ENCODE results near the gene FKRP. TPM values are rescaled to one million over a fixed set of nuclear protein-coding genes. Genes with fewer than 3 reads are reported as not detected.
A peak's percentile ranks its signal among the peaks of the same experiment; 100 is the strongest.
"Not testable (repeated sequence)": the region's sequence is repeated elsewhere in the genome, so short reads cannot be mapped to it uniquely, and the experiment has no call there.

The FKRP gene
- total RNA-seq, 1 experiment from 2014 or later: 18.0 TPM

DNA sequence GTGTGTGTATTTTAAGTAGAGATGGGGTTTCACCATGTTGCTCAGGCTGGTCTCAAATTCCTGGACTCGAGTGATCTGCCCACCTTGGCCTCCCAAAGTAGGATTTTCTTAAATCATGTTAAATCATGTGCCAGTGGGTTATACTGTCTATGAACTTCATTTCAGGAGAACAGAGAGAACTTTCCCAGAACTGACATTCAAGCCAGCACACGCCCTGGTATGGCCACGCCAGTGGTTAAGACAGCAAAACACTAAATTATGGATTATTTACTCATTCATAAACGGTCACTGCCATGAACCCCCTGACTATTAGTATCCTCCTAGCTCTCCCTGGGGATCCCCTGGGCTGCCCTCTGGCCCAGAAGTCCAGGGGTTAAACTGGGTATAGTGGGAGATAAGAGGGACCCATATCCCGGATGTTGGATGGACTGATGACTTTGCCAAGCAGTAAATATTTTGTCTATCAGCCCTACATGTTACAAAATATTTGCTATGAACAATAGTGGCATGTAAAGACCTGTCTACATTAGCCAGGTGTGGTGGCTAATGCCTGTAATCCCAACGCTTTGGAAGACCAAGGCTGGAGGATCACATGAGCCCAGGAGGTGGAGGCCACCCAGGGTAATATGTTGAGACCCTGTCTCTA, 16.5 kb downstream of the FKRP start:
- no peaks in the 10 kb centered on the region for H3K27me3 ChIP-seq
- no peak overlapping the region for H3K4me3 ChIP-seq
- DNase-seq: no peak
- peaks cover 7% of the 10 kb centered on the region for H3K36me3 ChIP-seq
- H3K9me3 ChIP-seq: no peaks in the 10 kb centered on the region

DNA sequence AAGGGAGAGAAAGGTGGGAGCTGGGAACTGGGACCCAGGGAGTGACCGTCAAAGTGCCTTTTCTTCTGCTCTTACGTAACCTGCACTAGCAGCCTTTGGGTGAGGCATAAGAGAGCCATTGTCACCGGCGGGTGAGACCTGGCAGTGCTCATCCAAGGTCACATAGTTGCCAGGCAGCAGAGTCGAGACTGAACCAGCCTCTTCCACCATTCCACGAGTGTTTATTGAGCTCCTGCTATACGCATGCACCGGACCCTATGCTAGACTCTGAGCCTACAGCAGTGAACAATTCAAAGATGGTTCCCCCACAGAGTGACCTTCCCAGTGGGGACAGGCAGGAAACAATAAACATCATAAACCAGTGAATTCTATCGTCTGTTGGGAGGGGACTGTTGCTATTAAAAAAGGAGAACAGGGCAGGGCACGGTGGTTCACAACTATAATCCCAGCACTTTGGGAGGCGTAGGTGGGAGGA, 19.0 kb downstream of the FKRP start:
- Histone ChIP-seq H3K4me3 (no peak overlapping the region), H3K9me3 (no peaks in the 10 kb centered on the region), H3K36me3 (no peaks in the 10 kb centered on the region), H3K27me3 (no peaks in the 10 kb centered on the region)
- no peak for DNase-seq

DNA sequence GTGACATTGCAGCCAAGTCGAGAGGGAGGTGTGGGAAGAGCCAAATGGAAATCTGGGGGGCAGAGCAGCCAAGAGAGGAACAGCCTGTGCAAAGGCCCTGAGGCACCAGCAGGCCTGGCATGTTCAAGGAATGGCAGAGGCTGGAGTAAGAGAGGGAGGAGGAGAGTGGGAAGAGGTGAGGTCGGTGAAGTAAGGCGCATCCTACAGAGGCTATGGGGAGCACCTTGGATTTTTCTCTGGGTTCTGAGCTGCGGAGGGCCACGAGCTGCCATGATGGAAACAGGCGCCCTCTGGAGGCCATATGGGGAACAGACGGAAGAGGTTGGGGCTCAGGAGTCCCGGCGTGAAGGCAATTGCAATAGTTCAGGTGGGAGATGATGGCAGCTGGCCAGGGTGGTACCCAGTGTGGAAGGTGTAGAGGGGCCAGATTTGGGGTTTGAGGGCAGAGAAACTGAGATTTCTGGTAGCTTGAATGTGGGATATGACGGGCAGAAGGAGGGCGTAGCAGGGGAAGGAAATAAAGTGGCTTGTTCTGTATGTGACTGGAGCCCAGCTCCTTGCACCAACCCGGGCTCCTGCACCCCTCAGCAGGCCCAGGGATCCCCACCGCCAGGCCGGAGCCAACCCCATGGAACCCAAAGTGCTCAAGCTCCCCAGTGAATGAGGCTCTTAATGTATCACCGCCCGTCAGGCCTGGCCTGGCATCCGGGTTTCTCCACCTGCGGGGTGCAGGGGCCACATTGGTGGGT, 20.9 kb downstream of the FKRP start:
- peak; percentile 31 for DNase-seq

DNA sequence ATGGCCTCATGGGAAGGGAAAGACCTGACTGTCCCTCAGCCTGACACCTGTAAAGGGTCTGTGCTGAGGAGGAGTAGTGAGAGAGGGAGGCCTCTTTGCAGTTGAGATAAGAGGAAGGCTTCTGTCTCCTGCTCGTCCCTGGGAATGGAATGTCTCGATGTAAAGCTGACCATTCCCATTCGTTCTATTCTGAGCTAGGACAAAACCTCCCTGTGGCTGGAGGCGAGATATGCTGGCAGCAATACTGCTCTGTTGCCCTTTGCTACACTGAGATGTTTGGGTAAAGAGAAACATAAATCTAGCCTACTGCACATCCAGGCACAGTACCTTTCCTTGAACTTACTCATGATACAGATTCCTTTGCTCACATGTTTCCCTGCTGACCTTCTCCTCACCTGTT, 22.9 kb downstream of the FKRP start:
- not testable (repeated sequence) for H3K4me3 ChIP-seq, H3K36me3 ChIP-seq, H3K27me3 ChIP-seq, DNase-seq, H3K9me3 ChIP-seq

More for the DNA sequence above, 20.9 kb downstream of the FKRP start:
- no peaks in the 10 kb centered on the region for H3K9me3 ChIP-seq
- no peak overlapping the region for H3K4me3 ChIP-seq
- no peaks in the 10 kb centered on the region for H3K27me3 ChIP-seq
- no peaks in the 10 kb centered on the region for H3K36me3 ChIP-seq

DNA sequence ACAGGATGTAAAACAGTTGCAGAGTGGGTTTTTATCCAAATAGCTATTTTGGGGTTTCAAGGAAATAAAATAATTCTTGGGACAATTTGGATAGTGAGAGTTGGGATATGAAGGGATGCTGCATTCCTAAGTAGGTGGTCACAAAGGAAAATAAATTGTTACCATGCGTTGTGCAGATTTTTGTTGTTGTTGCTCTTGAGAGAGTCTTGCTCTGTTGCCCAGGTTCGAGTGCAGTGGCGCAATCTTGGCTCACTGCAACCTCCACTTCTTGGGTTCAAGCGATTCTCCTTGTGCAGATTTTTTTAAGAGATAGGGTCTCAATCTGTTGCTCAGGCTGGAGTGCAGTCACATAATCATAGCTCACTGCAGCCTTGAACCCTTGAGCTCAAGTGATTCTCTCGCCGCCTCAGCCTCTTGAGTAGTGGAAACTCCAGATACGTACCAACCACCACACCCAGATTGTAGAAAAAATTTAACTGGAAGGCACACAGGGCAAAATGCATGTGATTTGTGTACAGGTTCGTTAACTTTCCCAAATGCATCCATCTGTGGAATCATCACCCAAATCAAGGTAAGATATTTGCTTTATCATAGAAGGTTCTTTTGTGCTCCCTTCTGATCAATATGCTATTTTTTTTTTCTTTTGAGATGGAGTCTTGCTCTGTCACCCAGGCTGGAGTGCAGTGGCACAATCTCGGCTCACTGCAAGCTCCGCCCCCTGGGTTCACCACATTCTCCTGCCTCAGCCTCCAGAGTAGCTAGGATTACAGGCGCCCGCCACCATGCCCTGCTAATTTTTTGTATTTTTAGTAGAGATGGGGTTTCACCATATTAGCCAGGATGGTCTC, 26.5 kb downstream of the FKRP start:
- H3K27me3 ChIP-seq: no peaks in the 10 kb centered on the region
- H3K9me3 ChIP-seq: no peaks in the 10 kb centered on the region
- H3K36me3 ChIP-seq: peaks cover 30% of the 10 kb centered on the region
- no peak for DNase-seq
- no peak overlapping the region for H3K4me3 ChIP-seq

DNA sequence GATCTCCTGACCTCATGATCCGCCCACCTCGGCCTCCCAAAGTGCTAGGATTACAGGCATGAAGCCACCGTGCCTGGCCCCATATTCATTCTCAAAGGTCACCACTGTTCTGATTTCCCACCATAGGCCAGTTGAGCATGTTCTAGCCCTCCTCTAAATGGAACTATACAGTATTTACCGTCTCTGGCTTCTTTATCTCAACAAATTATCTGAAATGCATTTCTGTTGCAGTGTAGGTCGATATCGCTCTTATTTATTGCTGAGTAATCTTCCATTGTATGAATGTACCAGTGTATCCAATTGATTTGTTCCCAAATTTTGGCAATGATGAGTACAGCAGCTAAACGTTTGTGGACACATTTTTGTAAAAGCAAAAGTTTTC, 27.2 kb downstream of the FKRP start:
- H3K4me3 ChIP-seq: no peak overlapping the region
- DNase-seq: no peak
- no peaks in the 10 kb centered on the region for H3K9me3 ChIP-seq
- H3K36me3 ChIP-seq: peaks cover 34% of the 10 kb centered on the region
- no peaks in the 10 kb centered on the region for H3K27me3 ChIP-seq

DNA sequence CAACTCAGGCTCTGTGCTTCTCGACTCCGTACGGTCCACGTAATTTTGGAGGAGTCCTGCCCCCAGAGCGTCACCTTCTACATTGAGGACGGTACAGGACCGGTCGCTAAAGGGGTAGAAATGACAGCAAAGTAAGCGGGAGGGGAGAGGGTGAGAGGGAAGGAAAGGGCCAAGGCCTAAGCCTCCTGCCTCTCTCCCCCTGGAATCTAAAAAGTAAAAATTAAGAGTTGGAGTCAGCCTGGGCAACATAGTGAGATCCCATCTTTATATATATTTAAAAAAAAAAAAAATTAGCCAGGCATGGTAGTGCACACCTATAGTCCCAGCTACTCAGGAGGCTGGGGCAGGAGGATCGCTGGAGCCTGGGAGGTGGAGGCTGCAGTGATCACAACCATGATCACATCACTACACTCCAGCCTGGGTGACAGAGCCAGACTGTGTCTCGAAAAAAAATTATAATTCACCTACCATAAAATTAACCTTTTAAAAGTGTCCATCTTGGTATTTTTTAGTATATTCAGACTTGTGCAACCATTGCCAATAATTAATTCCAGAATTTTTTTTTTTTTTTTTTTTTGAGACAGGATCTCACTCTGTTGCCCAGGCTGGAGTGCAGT, 29.9 kb downstream of the FKRP start:
- Histone ChIP-seq H3K9me3 (no peaks in the 10 kb centered on the region), H3K27me3 (no peaks in the 10 kb centered on the region), H3K36me3 (peaks cover 62% of the 10 kb centered on the region), H3K4me3 (no peak overlapping the region)
- DNase-seq: no peak

DNA sequence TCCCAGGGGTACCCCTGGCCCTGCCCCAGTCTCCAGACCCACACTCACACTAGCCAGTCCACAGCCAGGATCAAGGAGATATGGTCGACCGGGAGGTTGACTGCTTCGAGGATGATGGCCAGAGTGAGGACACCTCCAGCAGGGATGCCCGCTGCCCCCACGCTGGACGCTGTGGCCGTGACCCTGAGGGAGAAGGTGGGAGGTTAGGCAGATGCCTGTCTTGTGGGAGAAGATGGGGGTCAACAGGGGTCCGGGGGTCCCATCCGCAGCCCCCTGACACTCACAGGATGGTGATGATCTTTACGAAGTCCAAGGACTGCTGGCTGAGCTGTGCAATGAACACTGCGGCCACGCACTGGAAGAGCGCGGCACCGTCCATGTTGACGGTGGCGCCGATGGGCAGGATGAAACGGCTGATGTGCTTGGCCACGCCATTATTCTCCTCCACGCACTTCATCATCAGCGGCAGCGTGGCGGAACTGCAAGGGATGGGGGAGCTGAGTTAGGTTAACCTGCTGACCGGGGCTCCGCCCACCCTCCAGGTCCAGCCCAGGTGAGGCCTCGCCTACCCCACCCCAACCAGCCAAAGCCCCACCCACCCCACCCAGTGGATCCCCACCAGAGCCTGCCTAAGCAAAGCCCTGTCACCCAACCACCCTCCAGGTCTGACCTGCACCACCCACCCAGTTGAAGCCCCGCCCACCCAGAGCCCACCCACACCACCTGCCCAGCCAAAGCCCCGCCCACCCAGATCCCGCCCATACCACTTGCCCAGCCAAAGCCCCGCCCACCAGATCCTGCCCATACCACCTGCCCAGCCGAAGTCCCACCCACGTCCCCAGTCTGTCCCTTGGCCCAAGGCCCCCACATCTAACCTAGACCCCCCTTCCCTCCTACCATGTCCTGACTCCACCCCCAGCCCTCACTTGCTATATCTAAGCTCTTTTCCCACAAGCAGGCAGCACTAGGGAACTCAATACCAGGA, 31.4 kb downstream of the FKRP start:
- Histone ChIP-seq H3K4me3 (no peak overlapping the region), H3K27me3 (no peaks in the 10 kb centered on the region), H3K9me3 (no peaks in the 10 kb centered on the region), H3K36me3 (peaks cover 75% of the 10 kb centered on the region)
- DNase-seq: no peak

DNA sequence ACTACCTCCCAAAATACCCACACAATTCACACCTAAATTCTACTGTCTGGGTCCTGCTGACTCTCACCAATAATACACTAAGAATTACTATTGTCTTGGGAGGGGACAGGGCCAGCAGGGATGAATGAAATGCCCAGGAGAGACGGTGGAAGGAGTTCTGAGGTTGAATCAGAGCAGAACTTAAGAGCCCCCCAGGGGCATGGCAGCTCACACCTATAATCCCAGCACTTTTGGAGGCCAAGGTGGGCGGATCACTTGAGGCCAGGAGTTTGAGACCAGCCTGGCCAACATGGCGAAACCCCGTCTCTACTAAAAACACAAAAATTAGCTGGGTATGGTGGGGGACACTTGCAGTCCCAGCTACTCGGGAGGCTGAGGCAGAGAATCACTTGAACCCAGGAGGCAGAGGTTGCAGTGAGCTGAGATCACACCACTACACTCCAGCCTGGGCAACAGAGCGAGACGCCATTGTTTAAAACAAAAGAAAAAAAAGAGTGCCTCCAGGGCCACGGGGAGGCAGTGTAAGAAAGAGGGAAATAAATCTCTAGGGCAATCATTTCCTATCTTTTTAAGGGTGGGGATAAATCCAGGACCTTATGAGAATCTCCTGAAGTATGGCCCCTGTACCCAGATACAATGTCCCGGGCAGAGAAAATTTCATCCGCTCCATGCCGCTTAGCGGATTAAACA, 32.2 kb downstream of the FKRP start:
- H3K4me3 ChIP-seq, H3K9me3 ChIP-seq, H3K27me3 ChIP-seq, DNase-seq: not testable (repeated sequence)
- peaks cover 84% of the 10 kb centered on the region for H3K36me3 ChIP-seq

DNA sequence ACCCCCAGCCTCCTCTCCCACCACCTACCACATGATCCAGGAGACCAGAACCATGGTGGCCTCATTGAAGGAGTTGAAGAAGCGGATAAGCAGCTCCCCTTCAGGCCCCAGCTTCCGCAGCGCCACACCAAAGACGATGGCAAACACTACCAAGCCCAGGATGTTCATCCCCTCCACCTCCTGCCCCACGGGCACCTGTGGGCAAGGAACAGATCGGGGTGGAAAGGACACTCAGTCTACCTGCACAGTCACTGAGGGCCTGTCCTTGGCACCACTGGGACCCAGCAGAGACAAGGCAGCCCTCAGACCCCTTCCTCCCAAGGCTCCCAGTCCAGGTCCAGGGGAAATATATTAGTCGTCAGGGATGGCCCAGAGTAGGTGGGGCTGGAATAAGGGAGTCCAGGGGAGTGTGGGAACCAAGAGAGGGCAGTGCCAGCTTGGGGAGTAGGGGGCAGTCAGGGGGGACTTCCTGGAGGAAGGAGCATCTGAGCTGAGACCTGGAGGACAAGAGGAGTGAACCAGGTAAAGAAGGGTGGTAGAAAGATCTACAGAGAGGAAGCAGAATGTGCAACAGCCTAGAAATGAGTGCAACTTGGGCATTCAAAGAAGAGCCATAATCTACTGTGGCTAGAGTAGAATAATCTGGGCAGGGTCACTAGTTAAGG, 36.6 kb downstream of the FKRP start:
- DNase-seq: no peak
- no peak overlapping the region for H3K4me3 ChIP-seq
- H3K27me3 ChIP-seq: no peaks in the 10 kb centered on the region
- H3K9me3 ChIP-seq: no peaks in the 10 kb centered on the region
- H3K36me3 ChIP-seq: peaks cover 93% of the 10 kb centered on the region

DNA sequence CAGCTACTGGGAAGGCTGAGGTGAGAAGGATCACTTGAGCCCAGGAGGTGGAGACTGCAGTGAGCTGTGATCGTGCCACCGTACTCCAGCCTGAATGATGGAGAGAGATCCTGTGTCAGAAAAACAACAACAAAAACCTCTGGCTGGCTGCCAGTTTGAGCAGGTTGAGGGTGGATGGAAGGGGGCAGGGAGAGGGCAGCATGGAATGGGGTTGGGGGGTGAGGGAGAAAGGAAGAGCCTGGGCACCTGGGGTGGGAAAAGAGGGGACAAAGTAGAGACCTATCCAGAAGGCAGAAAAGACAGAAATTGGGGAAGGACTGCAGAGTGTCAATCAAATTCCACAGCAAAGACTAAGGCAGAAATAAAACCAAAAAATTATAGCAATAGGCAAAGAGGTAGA, 37.8 kb downstream of the FKRP start:
- no peaks in the 10 kb centered on the region for H3K9me3 ChIP-seq
- H3K27me3 ChIP-seq: no peaks in the 10 kb centered on the region
- peaks cover 85% of the 10 kb centered on the region for H3K36me3 ChIP-seq
- peak overlapping the region; percentile 79 for H3K4me3 ChIP-seq
- DNase-seq: no peak

DNA sequence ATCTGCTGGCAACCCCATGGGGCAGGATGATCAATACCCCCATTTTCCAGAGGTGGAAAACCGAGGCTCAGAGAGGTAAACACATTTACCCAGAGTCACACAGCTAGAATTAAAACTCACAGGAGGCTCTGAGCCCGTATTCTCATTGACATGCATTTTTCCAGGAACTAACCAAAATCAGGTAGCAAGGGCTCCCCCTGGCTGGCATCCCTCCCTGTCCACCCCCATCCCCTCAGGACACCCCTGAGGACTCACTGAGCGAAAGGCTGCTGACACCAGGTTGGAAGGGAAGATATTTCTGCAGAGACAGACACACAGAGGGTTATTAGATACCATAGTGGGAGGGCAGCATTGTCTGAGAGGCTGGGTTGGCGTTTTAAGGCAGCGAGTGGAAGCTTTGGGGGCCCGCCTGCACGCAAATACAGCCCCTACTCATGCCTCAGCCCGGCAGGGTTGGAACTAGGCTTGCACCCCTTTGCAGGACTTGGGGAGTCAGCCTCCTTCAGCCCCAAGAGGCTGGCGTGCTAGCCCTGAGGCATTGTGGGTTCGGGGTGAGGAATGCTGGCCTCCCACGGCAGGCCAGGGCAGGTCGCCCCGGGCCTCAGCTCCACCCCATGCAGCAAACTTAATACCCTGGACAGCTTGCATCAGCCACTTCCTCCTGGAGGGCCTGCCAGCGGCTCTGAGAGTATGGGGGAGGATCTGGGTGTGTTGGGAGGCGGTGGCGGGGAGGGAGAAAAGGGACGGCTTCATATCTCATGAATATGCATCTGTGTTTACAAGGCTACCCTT, 38.6 kb downstream of the FKRP start:
- peaks cover 77% of the 10 kb centered on the region for H3K36me3 ChIP-seq

DNA sequence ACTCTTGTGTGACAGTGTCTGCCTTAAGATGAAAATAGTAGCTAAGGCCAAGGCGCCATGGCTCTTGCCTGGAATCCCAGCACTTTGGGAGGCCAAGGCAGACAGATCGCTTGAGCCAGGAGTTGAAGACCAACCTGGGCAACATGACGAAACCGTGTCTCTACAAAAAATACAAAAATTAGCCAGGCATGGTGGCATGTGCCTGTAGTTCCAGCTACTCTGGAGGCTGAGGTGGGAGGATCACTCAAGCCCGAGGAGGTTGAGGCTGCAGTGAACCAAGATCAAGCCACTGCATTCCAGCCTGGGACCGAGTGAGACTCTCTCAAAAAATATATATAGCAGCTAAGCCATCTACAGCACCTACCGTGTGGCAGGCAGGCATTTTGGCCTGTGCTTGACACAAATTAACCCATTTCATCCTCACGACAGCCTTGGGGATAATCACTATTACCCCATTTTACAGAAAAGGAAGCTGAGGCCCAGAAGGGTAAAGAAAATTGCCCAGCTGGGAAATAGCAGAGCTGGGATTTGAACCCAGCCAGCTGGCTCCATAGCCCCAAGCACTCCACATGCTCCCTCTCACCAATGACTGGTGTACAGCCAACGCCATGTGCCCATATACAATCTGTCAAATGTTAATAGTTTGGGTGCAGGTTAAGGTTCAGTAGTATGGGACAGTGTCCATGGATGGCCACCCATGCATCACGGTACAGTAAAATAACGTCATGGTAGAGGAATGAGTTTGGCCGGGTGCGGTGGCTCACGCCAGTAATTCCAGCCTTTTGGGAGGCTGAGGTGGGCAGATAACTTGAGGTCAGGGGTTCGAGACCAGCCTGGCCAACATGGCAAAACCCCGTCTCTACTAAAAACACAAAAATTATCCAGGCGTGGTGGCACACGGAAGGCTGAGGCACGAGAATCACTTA, 39.5 kb downstream of the FKRP start:
- Histone ChIP-seq H3K4me3 (peak overlapping the region; percentile 79), H3K27me3 (no peaks in the 10 kb centered on the region), H3K36me3 (peaks cover 69% of the 10 kb centered on the region), H3K9me3 (no peaks in the 10 kb centered on the region)
- DNase-seq: peak; percentile 56

More for the DNA sequence above, 38.6 kb downstream of the FKRP start:
- Histone ChIP-seq H3K27me3 (no peaks in the 10 kb centered on the region), H3K9me3 (no peaks in the 10 kb centered on the region), H3K4me3 (peak overlapping the region; percentile 79)
- DNase-seq: peak; percentile 98

DNA sequence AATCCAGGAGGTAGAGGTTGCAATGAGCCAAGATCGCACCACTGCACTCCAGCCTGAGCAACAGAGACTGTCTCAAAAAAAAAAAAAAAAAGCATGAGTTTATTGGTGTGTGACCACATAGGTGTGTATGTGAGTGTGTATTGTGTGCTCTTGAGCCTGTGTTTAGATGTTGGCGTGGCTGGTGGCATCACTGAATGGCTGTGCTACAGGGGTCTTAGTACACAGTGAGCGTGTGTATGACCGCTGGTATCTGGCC, 40.1 kb downstream of the FKRP start:
- Histone ChIP-seq H3K4me3 (peak overlapping the region; percentile 79), H3K27me3 (no peaks in the 10 kb centered on the region), H3K9me3 (no peaks in the 10 kb centered on the region), H3K36me3 (peaks cover 63% of the 10 kb centered on the region)
- DNase-seq: no peak
